Prostate gland (tissue), 2 donors: ENCODE data around the gene SLA2. TPM values are rescaled to one million over a fixed set of nuclear protein-coding genes. Genes with fewer than 3 reads are reported as not detected.
A peak's percentile ranks its signal among the peaks of the same experiment; 100 is the strongest.

Experiments used
- DNase-seq: peaks from one replicate; pipeline ENCODE4 v3.0.0-alpha.2; 2019; ENCODE audit warnings: low spot score
- H3K27ac ChIP-seq, 2 donors: fragments of 200-600 bp; sonication (generic); 2 replicates each; pipeline ENCODE4 v1.5.1; 2017 to 2019
- H3K27me3 ChIP-seq: fragments of 200-600 bp; sonication (generic); replicated peaks from 2 replicates; pipeline ENCODE4 v1.5.1; 2019; ENCODE audit not compliant: insufficient read depth
- H3K36me3 ChIP-seq, 2 donors: fragments of 200-600 bp; sonication (generic); 1 replicate in 1 of 2; 2 replicates in 1 of 2; pipeline versions ENCODE4 v1.5.1 to v1.8.1; 2017 to 2019
- H3K4me1 ChIP-seq: fragments of 200-600 bp; sonication (generic); replicated peaks from 2 replicates; pipeline ENCODE4 v1.5.1; 2019
- H3K4me3 ChIP-seq, 2 donors: fragments of 200-600 bp; sonication (generic); 2 replicates each; pipeline ENCODE4 v1.5.1; 2017 to 2019
- H3K9me3 ChIP-seq: fragments of 200-600 bp; sonication (generic); 2 replicates; pipeline ENCODE4 v1.5.1; 2017
- POLR2A ChIP-seq: fragments of 450-650 bp; IDR thresholded peaks from one replicate; pipeline ENCODE4 v1.6.1; 2016; ENCODE audit warnings: antibody characterized with exemption, mild to moderate bottlenecking
- POLR2AphosphoS5 ChIP-seq: sonication (generic); formaldehyde crosslinking; IDR thresholded peaks from one replicate; pipeline ENCODE4 v1.6.1; 2017; ENCODE audit warnings: antibody characterized with exemption
- WGBS: methylation state at CpG from one replicate; pipeline ENCODE4 v1.1.5; 2018; 5-methylcytosine and 5-hydroxymethylcytosine counted together
- intact Hi-C: fragments of 100-400 bp; cut with DNase I; formaldehyde crosslinking; loops from one replicate; pipeline ENCODE4 v1.14.2; 2022
- total RNA-seq, 2 donors: library from RNA; depleted of rRNA; stranded (reverse); fragments of >200 nt; gene quantifications; one replicate each; pipeline ENCODE4 v1.1.0, GENCODE V29; 2016
- TF ChIP-seq, protein P1 (sequence below), 4 experiments: fragments of 200-600 bp in 2 of 4; fragments of 450-650 bp in 2 of 4; sonication (generic) in 2 of 4; IDR thresholded peaks; 1 replicate in 3 of 4; 2 replicates in 1 of 4; pipeline ENCODE4 v1.5.1; 2016 to 2019; ENCODE audit warnings: antibody characterized with exemption in 4 of 4, mild to moderate bottlenecking in 2 of 4, moderate library complexity in 2 of 4

The SLA2 gene
- total RNA-seq, 2 donors from 2014 or later, result 0.28 to 0.73 TPM

- H3K4me3 ChIP-seq, result peak within 1 kb of the TSS; percentile 95 to 96
- H3K4me1 ChIP-seq, result peaks cover 6% of the 10 kb centered on the region
- under 1% methylated on average over 74 of the region's 90 CpGs for WGBS
- intact Hi-C loops, result loop anchor here (2.0 to 10.0 kb wide), 3 partner anchors 33 to 141 kb away; partner anchors contain the start of genes NDRG3 and TGIF2
- TF ChIP-seq POLR2AphosphoS5, result peak; percentile 100
- peak; percentile 79 for TF ChIP-seq POLR2A
- TF ChIP-seq, protein P1, sequence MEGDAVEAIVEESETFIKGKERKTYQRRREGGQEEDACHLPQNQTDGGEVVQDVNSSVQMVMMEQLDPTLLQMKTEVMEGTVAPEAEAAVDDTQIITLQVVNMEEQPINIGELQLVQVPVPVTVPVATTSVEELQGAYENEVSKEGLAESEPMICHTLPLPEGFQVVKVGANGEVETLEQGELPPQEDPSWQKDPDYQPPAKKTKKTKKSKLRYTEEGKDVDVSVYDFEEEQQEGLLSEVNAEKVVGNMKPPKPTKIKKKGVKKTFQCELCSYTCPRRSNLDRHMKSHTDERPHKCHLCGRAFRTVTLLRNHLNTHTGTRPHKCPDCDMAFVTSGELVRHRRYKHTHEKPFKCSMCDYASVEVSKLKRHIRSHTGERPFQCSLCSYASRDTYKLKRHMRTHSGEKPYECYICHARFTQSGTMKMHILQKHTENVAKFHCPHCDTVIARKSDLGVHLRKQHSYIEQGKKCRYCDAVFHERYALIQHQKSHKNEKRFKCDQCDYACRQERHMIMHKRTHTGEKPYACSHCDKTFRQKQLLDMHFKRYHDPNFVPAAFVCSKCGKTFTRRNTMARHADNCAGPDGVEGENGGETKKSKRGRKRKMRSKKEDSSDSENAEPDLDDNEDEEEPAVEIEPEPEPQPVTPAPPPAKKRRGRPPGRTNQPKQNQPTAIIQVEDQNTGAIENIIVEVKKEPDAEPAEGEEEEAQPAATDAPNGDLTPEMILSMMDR (IDR thresholded peaks at IDR 0.05), result peak; percentile 78 to 100 (median 97)
- peak; percentile 97 for DNase-seq
- no peaks in the 10 kb centered on the region for H3K27me3 ChIP-seq
- H3K27ac ChIP-seq, result peak within 1 kb of the TSS; percentile 77 to 78
- H3K36me3 ChIP-seq, result peaks cover 3 to 12% of the 10 kb centered on the region in 2 donors
- no peaks in the 10 kb centered on the region for H3K9me3 ChIP-seq
Measured at GRCh38 chr20:36605399-36606157, 40.4 kb downstream of the SLA2 start, which contains the start of gene RAB5IF. TSS of gene RAB5IF (plus strand) at chr20:36605779. CDS start at chr20:36605952, 173 bp downstream.

DNA sequence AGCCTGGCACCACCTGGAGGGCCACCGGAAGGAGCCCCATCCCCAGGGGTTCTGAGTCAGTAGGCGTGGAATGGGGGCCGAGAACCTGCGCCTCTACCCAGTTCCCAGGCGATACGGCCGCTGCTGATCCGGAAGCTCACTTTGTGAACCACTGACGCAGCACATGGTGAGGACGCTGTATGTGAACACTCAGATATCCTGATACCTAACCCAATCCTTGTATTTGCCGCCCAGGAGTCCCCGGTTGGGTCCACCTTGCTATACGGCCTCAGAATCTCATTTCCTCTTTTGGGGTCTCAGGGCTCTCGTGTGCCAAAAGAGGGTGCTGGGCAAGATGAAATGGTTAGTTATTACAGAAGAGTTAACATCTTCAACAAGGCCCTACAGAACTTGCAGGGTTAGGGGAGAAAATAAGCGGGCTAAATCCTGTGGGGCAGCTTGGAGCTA, 41.0 kb downstream of the SLA2 start:
- intact Hi-C loops, result loop anchor here (5.0 to 10.0 kb wide), 2 partner anchors 33 to 140 kb away; partner anchors contain the start of gene TGIF2
- H3K9me3 ChIP-seq, result no peaks in the 10 kb centered on the region
- H3K27ac ChIP-seq, result peak overlapping the region; percentile 77 to 78
- H3K4me3 ChIP-seq, result peak overlapping the region; percentile 95 to 96
- TF ChIP-seq POLR2AphosphoS5 (no peak), POLR2A (no peak)
- TF ChIP-seq, protein P1 (IDR thresholded peaks at IDR 0.05), result no peak
- H3K36me3 ChIP-seq, result peaks cover 3 to 8% of the 10 kb centered on the region in 2 donors
- DNase-seq, result peak; percentile 7
- H3K4me1 ChIP-seq, result peaks cover 6% of the 10 kb centered on the region
- no peaks in the 10 kb centered on the region for H3K27me3 ChIP-seq
- WGBS, result 59% methylated on average over 15 of the region's 15 CpGs

- no peak for DNase-seq
- Histone ChIP-seq H3K4me3 (no peak overlapping the region), H3K27me3 (no peaks in the 10 kb centered on the region), H3K9me3 (no peaks in the 10 kb centered on the region), H3K4me1 (peaks cover 1% of the 10 kb centered on the region), H3K36me3 (no peaks in the 10 kb centered on the region), H3K27ac (no peak overlapping the region)
- TF ChIP-seq POLR2A (no peak), POLR2AphosphoS5 (no peak)
- TF ChIP-seq, protein P1 (IDR thresholded peaks at IDR 0.05), result no peak
- intact Hi-C loops, result loop anchor here (10.0 kb wide), 1 partner anchor 137 kb away; no protein-coding TSS in a partner anchor
- WGBS, result 29% methylated on average over 1 of the region's 1 CpG
Measured at GRCh38 chr20:36601540-36601939, 44.5 kb downstream of the SLA2 start.

DNA sequence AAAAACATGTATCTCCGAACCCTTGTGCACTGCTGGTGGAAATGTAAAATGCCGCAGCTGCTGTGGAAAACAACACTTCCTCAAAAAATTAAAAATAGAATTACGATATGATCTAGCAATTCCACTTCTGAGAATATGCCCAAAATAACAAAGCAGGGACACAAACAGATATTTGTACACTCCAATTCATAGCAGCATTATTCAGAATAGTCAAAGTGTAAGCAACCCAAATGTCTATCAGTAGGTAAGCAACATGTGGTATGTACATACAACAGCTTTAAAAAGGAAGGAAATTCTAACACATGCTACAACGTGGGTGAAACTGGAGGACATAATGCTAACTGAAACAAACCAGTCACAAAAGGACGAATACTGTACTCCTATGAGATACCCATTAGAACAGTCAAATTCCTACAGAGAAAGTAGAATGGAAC, 46.1 kb downstream of the SLA2 start:
- no peak overlapping the region for H3K4me3 ChIP-seq
- 38% methylated on average over 5 of the region's 5 CpGs for WGBS
- H3K27ac ChIP-seq, result no peak overlapping the region
- no peaks in the 10 kb centered on the region for H3K9me3 ChIP-seq
- no peaks in the 10 kb centered on the region for H3K27me3 ChIP-seq
- TF ChIP-seq, protein P1 (IDR thresholded peaks at IDR 0.05), result no peak
- TF ChIP-seq POLR2AphosphoS5 (no peak), POLR2A (no peak)
- DNase-seq, result no peak
- H3K4me1 ChIP-seq, result no peaks in the 10 kb centered on the region
- no peaks in the 10 kb centered on the region for H3K36me3 ChIP-seq
- intact Hi-C loops, result loop anchor here (10.0 kb wide), 1 partner anchor 135 kb away; no protein-coding TSS in a partner anchor
